Kidney capillary endothelial cell (primary cell): ENCODE results near the gene EP400.
"Not testable (repeated sequence)": the region's sequence is repeated elsewhere in the genome, so short reads cannot be mapped to it uniquely, and the experiment has no call there.

Source experiments
- DNase-seq: peaks from one replicate; pipeline ENCODE4 v3.0.0-alpha.2; 2018; ENCODE audit warnings: low spot score

The EP400 gene

DNA sequence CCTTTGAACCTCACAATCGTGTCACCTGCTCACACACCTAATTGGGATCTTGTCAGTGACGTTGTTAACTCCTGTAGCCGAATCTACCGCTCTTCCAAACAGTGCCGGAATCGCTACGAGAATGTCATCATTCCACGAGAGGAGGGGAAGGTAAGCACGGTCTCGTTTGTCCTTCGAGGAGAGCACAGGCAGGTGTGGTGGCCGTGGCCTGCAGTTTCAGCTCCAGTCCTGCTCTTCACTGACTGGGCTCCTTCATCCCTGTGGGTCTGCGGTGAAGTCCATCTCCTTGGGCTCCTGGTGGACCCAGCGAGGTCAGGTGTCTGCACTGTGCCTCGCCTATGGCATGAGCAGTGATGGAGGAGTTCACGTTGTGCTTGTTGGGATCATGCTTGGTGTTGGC, 96.0 kb downstream of the EP400 start:
- no peak for DNase-seq

DNA sequence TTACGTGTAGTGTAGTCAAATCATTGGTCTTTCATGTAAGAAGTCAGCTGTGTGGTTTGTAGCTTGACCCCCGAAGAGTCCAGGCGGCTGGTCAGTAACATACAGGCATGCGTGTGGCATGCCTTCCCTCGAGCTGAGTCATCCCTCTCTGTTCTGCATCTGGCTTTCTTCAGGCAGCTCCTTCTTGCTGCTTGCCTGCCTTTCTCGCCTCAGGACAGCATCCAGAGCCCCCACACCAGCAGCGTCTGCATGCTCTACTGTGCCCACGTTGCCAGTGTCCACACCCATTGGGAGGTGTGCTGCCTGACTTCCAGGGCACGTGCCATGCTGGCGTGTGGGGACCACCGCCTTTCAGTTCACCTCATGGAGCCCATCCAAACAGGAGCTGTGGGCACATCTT, 96.8 kb downstream of the EP400 start:
- no peak for DNase-seq

DNA sequence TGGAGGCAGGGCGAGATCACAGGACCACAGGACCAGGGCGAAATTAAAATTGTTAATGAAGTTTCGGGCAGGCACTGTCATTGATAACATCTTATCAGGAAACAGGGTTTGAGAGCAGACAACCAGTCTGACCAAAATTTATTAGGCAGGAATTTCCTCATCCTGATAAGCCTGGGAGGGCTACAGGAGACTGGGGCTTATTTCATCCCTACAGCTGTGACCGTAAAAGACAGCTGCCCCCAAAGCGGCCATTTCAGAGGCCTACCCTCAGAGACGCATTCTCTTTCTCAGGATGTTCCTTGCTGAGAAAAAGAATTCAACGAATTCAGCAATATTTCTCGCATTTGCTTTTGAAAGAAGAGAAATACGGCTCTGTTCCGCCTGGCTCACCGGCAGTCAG, 97.9 kb downstream of the EP400 start:
- not testable (repeated sequence) for DNase-seq

DNA sequence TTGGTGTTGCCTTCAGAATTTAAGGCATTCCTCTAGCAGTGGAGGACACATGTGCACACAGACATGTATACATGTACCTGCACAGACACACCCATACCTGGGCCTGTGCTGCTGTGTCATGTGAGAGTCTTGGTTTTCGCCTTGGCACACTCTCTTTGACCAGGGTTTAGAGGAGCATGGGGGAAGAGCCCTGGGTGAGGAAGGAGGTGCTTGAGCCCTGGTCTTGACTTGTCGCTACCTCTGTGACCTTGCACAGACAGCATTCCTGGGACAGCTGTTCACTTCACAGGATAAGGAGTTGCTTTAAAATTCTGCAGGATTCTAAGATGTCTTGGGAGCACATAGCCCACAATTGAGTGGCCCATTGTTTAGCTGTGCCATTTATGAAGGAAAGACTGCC, 99.7 kb downstream of the EP400 start:
- DNase-seq = no peak

DNA sequence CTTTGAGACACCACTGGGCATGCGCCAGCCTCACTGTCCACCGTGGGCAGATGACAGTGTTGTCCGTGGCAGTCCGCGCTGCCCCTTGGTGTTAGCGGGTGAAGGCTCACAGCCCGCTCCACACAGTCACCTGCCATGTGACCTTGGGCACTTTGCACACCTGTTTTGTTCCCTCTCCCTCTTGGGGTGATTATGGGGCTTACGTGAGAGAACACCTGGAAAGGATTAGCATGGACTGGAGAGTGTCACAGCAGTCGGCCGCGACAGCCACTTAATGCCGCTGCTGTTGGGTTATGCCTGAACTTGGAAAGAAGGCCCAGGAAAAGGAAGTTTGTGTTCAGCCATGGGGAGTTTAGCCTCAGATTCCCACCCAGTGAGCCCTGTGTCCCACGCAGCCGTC, 100.1 kb downstream of the EP400 start:
- no peak for DNase-seq

DNA sequence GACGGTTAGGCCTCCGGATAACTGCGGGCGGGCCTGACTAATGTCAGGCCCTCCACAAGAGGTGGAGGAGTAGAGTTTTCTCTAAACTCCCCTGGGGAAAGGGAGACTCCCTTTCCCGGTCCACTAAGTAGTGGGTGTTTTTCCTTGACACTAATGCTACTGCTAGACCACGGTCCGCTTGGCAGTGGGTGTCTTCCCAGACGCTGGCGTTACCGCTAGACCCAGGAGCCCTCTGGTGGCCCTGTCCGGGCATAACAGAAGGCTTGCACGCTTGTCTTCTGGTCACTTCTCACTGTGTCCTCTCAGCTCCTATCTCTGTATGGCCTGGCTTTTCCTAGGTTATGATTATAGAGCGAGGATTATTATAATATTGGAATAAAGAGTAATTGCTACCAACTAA, 102.0 kb downstream of the EP400 start:
- DNase-seq = not testable (repeated sequence)

DNA sequence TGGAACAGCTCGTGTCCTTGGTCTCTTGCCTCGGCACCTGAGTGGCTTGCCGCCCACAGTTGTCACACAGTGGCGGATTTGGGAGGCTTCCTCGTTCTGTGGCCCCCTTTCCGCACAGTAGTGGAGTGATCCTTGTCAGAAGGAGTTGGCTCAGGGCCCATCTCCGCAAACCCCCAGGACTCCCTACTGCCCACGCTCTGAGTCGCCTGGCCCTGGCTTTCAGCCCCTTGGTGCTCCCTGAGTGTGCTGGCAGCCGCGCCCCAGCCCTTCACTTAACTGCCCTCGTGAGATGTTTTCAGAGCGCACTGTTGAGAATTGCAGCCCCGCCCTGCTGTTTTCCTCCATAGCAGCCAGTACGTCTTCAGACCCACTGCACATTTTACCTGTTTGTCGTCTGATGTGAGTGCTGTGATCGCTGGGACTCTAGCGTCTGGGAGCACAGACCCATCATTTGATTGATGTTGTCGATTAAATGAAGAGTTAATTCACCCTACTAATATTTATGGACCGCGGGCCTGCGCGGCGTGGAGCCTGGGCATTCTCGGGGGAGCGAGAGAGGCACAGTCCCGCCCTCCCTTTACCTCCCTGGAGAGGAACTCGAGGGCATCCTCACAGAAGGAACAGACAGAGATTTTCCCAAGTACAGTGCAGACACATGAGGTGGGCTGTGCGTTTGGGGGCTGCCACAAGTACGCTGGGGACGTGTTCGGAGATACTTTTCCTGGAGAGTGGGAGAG, 102.6 kb downstream of the EP400 start:
- DNase-seq = no peak

DNA sequence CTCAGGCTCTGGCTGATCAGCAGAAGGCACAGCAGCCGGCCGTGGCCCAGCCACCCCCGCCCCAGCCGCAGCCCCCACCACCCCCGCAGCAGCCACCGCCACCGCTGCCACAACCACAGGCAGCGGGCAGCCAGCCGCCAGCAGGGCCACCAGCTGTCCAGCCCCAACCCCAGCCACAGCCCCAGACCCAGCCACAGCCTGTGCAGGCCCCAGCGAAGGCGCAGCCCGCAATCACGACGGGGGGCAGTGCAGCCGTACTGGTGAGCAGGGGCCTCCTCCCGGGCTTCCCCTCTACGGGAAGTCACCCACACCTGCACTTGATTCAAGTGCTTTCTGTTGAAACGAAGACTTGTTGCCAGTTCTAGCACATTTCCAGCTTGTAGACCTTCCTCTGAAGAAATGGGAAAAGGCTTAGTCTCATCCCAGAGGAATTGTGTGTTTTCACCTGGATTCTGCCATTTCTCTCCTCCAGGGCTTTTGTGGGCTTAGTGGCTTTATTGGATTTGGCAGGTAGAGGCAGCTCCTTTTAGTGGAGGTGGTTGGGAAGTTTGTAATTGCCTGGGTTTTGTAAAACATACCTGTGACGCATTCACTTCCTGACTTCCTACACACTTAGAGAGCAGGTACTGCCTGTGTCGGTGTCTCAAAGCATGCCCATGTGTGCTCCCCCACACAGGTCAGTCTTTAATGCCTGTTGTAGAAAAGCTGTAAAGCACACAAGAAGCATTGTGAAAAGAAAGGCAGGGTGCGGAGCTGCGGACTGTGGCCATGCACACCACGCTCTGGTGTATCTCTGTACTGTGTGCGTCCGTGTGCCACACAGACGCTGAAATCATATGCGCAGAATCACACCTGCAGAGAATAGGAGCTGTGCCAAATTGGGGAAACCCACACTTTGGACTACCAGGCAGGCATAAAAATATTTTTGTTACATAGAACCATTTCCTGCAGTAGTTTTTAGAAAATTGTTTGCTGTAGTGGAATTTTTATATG, 103.9 kb downstream of the EP400 start:
- DNase-seq = no peak

DNA sequence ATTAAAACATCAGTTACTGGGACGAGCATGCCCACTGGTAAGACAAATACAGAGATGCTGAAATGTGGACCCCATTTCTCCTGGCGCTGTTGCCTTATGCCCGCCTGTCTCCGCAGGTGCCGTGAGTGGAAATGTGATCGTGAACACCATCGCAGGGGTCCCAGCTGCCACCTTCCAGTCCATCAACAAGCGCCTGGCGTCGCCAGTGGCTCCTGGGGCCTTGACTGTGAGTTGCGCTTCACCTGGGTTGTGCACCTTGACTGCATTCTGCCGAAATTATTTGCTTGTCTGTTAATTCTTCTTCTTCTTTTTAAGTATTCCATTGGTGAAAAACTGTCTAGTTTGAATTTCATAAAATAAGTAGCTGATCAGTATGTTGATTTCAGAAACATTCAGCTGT, 105.2 kb downstream of the EP400 start:
- no peak for DNase-seq

DNA sequence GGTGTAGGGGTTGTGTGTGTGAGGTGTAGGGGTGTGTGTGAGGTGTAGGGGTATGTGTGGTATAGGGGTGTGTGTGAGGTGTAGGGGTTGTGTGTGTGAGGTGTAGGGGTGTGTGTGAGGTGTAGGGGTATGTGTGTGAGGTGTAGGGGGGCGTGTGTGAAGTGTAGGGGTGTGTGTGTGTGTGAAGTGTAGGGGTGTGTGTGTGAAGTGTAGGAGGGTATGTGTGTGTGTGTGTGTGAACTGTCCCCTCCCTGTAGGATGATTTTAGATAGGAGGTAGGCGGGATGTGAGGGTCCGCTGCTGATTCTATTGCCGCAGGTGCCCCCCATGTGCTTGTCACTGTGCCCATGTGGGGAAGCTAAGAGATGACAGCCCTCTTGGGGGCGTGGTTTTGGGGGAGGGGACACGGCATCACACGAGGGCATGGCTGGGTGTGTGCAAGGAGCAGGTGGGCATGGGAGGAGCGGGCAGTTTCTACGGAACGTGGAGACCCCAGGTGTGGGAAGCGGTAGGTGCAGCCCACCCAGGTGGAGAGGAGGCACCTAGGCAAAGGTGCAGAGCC, 105.9 kb downstream of the EP400 start:
- no peak for DNase-seq

DNA sequence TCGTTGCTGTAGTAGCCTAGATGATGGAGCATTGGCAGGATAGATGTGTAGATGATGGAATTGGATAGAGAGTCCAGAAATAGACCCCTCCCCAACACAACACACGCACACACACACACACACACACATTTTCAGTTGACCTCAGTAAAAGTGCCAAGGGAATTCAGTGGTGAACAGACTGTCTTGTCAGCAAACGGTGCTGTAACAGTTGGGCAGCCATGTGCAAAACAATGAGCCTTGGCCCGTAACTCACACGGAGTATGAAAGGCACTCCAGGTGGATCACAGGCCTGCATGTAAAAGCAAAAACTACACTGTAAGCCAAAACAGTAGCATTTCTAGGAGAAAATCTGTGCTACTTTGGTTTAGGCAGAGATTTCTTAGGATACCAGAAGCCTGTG, 106.6 kb downstream of the EP400 start:
- DNase-seq = no peak

DNA sequence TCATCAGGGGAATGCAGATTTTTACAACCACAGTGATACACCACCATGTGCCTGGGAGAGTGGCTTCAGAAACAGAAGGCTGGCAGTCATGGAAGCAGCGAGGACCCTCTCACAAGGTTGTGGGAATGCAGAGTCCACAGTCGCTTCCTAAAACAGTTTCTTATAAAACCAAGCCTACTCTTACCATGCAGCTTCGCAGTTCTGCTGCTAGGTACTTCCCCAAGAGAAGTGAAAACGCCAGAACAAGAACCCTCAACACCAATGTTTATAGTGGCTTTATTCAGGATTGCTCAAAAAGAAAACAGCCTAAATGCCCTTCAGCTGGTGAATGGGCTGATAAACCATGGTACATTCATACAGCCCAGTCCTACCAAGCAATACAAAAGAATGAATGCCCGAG, 107.2 kb downstream of the EP400 start:
- no peak for DNase-seq

DNA sequence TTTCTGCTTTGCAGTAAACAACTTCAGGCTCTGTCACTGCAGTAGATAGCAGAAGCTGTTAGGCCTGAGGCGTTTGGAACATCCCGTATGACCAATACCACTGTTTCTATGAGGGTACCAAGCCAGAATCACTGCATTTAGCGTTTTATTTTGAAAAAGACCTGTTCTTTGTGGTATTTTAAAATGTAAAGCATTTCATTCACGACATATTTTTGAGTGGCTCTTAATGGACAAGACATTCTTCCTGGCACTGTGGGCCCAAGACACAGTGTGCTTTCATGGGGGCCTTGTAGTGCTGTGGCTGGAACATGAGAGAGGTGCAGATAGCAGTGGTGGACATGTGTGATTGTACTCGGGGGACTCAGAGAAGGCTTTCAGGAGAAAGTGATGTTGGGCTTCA, 107.9 kb downstream of the EP400 start:
- DNase-seq = no peak

DNA sequence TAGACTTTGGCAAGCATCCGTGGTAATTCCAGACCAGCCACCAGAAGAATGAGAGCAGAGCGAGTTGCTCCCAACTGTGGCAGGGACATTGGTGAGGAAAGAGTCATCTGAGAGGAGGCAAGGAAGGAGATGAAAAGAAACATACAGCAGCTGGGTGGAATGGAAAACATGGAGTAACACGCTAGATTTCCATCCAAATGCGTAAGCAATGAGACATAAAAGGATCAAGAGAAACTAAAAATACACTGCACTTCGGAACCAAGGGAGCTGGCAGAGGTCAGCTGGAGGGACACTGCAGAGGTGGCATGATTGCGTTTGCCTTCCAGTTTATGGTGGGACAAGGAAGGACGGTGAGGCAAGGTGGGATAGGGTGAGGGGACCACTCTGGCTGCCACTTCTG, 111.5 kb downstream of the EP400 start:
- no peak for DNase-seq

DNA sequence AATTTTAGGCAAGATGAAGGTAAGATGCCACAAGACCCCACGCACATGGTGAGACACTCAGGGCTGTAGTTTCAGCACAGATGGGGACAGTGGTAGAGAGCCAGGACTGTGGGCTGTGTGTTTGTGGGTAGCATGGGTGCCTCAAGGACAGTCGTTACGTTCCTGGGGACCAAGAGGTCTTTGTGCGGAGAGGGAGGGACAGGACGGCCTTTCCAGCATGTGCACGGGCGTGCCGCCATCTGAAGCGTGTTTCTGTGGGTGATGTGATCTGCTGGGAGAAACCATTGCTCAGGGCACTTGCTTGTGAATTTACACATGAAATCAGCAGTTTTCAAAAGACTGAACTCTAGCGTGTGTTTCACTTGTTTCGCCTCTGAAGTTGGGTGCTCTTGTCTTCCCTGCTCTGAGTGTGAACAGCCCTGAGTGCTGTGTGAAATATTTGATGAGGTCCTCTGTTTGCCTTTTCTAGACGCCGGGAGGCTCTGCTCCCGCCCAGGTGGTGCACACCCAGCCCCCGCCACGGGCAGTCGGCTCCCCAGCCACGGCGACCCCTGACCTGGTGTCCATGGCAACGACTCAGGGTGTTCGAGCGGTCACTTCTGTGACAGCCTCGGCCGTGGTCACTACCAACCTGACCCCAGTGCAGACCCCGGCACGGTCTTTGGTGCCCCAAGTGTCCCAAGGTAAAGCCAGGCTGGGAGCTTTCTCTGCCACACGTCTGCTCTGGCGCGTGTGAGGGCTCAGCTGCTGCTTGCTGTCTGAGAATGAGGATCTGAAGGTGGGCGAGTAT, 112.1 kb downstream of the EP400 start:
- no peak for DNase-seq

DNA sequence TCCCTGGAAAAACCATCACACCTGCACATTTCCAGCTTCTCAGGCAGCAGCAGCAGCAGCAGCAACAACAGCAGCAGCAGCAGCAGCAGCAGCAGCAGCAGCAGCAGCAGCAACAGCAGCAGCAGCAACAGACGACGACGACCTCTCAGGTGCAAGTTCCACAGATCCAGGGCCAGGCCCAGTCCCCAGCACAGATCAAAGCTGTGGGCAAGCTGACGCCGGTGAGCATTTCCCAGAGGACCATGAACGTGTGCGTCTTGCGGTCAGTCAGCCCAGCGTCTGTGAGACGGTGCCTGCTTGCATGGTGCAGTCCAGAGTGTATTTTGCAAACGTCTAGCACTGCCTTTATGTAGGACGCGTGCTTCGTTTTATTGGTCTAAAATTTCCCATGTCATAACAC, 112.7 kb downstream of the EP400 start:
- no peak for DNase-seq

DNA sequence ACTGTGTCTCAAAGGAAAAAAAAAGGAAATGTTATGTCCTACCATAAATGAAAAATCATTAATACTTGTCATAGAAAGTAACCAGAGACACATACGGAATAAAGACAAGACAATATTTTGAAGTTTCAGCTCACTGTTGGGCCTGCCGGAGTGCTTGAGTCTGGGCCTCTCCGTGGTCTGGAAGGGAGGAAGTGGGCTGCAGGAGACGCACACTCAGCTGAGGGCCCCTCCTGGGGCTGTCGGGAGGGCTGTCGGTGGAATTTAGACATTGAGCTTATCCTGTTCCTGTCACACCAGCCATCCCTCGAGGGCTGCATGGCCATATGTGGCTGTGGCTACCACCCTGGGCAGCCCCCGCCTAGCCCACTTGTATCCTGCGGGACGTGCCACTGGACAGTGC, 113.7 kb downstream of the EP400 start:
- DNase-seq = no peak

DNA sequence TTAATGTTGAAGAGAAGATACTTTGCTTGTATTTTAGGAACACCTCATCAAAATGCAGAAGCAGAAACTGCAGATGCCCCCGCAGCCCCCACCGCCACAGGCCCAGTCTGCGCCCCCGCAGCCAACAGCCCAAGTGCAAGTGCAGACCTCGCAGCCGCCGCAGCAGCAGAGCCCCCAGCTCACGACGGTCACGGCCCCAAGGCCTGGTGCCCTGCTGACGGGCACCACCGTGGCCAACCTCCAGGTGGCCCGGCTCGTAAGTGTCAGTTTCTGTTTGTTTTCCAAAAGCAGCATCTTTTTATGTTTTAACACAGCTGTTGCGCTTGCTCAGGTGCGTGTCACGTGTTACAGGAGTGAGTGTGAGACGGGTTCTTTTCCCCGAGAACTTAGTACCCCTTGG, 114.9 kb downstream of the EP400 start:
- DNase-seq = no peak

DNA sequence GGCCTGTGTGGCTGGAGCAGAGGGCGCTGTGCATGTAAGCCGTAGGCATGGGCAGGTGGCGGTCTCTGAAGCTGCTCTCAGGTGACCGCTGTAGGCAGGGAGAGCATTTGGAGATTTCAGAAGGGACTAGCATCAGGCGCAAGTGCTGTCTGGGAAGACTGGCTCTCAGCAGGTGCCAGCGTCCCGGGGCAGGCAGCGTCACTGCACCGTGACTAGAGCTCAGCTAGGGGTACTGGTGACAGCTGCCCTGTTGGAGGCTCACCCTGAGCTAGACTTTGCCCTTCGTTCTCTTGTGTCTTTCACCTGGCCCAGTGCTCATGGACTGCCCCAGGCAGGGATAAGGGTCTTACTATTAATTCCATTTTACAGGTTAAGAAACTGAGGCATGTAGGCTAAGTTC, 115.5 kb downstream of the EP400 start:
- DNase-seq = no peak

DNA sequence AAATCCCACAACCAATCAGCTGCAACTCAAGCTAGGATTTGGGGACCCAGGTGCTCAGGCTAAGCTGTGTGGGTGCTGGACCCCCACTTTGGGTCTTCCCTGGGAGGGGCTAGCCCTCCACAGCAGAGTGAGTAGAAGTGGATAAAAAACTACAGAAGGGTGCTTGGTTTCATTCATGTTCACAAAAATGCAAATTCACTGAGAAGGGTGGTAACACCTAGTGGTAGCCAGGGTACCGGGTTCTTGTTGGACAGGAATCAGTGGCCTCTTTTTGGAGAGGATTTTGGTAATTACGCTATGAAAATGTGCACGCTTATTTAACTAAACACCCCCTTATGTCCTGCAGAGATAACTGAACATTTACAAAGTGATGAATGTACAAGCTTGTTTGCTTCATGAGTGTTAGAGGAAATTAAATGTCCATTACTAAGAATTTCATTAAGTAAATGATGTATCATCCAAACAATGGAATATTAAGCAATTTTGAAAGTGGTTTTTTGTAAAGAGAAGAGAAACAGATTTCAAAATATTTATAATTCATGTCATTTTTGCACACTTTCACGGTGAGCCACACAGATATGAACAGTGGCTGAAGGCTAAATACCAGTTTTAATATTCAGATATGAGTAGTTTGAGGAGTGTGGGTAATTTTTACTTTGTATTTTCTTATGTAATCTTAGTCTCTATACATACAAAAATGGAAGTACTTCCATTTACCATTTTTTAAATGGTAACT, 116.0 kb downstream of the EP400 start:
- DNase-seq = no peak

DNA sequence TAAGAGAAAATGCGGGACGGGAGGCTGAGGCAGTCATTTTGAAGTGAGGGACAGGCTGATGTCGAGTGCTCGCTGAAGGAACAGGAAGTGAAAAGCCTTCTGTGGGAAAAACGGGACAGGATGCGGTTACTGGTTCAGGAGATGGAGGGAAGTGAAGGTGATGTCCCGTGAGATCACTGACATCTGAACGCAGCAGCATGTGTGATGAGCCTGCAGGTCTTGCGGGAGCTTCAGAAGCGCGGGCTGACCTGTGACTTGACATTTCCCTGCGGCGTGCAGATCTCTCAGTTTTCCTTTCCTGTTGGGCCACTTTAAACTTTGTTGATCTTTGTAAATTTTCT, 116.6 kb downstream of the EP400 start:
- DNase-seq = no peak

DNA sequence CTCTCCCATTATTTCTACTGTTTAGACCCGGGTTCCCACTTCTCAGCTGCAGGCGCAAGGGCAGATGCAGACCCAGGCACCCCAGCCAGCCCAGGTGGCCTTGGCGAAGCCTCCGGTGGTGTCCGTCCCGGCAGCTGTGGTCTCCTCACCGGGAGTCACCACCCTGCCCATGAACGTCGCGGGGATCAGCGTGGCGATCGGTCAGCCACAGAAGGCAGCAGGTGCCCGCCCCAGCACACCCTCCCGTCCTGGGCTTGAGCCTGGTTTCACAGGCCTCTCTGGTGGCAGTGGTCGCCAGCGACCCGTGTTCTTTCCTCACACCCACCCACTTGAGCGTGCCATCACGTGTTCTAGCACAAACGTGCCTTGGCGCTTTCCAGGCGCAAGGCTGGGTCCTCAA, 117.0 kb downstream of the EP400 start:
- no peak for DNase-seq
